Body of pancreas (tissue), 4 donors: Measurements from ENCODE around the gene PECR. TPM values are rescaled to one million over a fixed set of nuclear protein-coding genes. Genes with fewer than 3 reads are reported as not detected.

Experiments used
- ATAC-seq: fragments of 150-250 bp; one replicate; pipeline ENCODE4 v1.9.1; 2016
- DNase-seq, 4 donors: peaks; one replicate each; pipeline ENCODE4 v3.0.0-alpha.2; 2019
- H3K27ac ChIP-seq, 4 donors: fragments of 200-600 bp; sonication (generic); 1 replicate in 3 of 4; 2 replicates in 1 of 4; pipeline versions ENCODE4 v1.5.1 to v1.6.1; 2016 to 2019; ENCODE audit warnings: mild to moderate bottlenecking in 1 of 4, mixed read lengths in 1 of 4, moderate library complexity in 1 of 4
- H3K27me3 ChIP-seq, 2 donors: fragments of 200-600 bp; sonication (generic); one replicate each; pipeline ENCODE4 v1.6.0; 2016; ENCODE audit warnings: mild to moderate bottlenecking in 1 of 2
- H3K36me3 ChIP-seq, 2 donors: fragments of 200-600 bp; sonication (generic); replicated peaks in 1 of 2; 2 replicates each; pipeline ENCODE4 v1.5.1; 2016; ENCODE audit warnings: low read depth in 2 of 2; ENCODE audit not compliant: insufficient read depth in 1 of 2
- H3K4me1 ChIP-seq: fragments of 200-600 bp; sonication (generic); one replicate; pipeline ENCODE4 v1.6.0; 2016
- H3K4me3 ChIP-seq, 2 donors: fragments of 200-600 bp; sonication (generic); 1 replicate in 1 of 2; 2 replicates in 1 of 2; pipeline ENCODE4 v1.5.1; 2016 to 2019
- H3K9me3 ChIP-seq, 3 donors: fragments of 200-600 bp; sonication (generic); 1 replicate in 2 of 3; 2 replicates in 1 of 3; pipeline ENCODE4 v1.5.1; 2016
- CTCF ChIP-seq, 7 experiments: fragments of 450-650 bp in 4 of 7; fragments of 200-600 bp in 3 of 7; sonication (generic) in 3 of 7; IDR thresholded peaks; one replicate each; pipeline ENCODE4 v1.5.1; 2016 to 2019; ENCODE audit warnings: antibody characterized with exemption in 7 of 7
- POLR2A ChIP-seq, 3 donors: fragments of 450-650 bp; IDR thresholded peaks; one replicate each; pipeline ENCODE4 v1.6.1; 2016; ENCODE audit warnings: antibody characterized with exemption in 3 of 3, mild to moderate bottlenecking in 2 of 3
- WGBS, 2 donors: methylation state at CpG; one replicate each; pipeline ENCODE4 v1.1.5; 2017; 5-methylcytosine and 5-hydroxymethylcytosine counted together
- intact Hi-C: fragments of 100-400 bp; cut with DNase I; formaldehyde crosslinking; loops from one replicate; pipeline ENCODE4 v1.15.1; 2023
- total RNA-seq, 2 donors: library from RNA; depleted of rRNA; stranded (reverse); fragments of >200 nt; gene quantifications; one replicate each; pipeline ENCODE4 v1.1.0, GENCODE V29; 2016

Gene PECR
- total RNA-seq, 2 donors from 2014 or later: 5.9 to 6.5 TPM

- H3K27ac ChIP-seq: peak overlapping the region in 1 of 4 donors; percentile 81
- intact Hi-C loops: no loop called here
- TF ChIP-seq CTCF (IDR thresholded peaks at IDR 0.05) (no peak), POLR2A (IDR thresholded peaks at IDR 0.05) (no peak)
- no peaks in the 10 kb centered on the region for H3K9me3 ChIP-seq
- no peak overlapping the region for H3K4me3 ChIP-seq
- H3K4me1 ChIP-seq: no peaks in the 10 kb centered on the region
- WGBS, 2 donors: 92 to 99% methylated on average over 5 of the region's 5 CpGs
- ATAC-seq (no peak), DNase-seq (no peak)
- no peaks in the 10 kb centered on the region for H3K27me3 ChIP-seq
- peaks cover 0 to 1% of the 10 kb centered on the region in 2 donors for H3K36me3 ChIP-seq
Measured at GRCh38 chr2:216059233-216059834, 22.3 kb downstream of the PECR start.

GRCh38 chr2:216057688-216058193 is 23.9 kb downstream of the PECR start:
- H3K4me3 ChIP-seq: no peak overlapping the region
- peak; percentile 92 for ATAC-seq
- no peak for TF ChIP-seq CTCF (IDR thresholded peaks at IDR 0.05)
- TF ChIP-seq POLR2A (IDR thresholded peaks at IDR 0.05): peak in 2 of 3 donors; percentile 34 to 47

GRCh38 chr2:216056739-216057138 is 24.9 kb downstream of the PECR start:
- H3K36me3 ChIP-seq: no peaks in the 10 kb centered on the region
- no peak for DNase-seq
- 44% methylated on average over 3 of the region's 3 CpGs for WGBS, 2 donors
- H3K27me3 ChIP-seq: no peaks in the 10 kb centered on the region
- peak overlapping the region in 2 of 4 donors; percentile 78 to 81 for H3K27ac ChIP-seq
- intact Hi-C loops: no loop called here
- H3K9me3 ChIP-seq: no peaks in the 10 kb centered on the region
- H3K4me3 ChIP-seq: no peak overlapping the region
- TF ChIP-seq CTCF (IDR thresholded peaks at IDR 0.05) (no peak), POLR2A (IDR thresholded peaks at IDR 0.05) (no peak)
- no peak for ATAC-seq
- H3K4me1 ChIP-seq: peaks cover 4% of the 10 kb centered on the region

More at GRCh38 chr2:216057688-216058193, 23.9 kb downstream of the PECR start:
- peak overlapping the region; percentile 26 to 81 (median 64) for H3K27ac ChIP-seq
- peak; percentile 25 to 76 (median 38) for DNase-seq
- H3K36me3 ChIP-seq: no peaks in the 10 kb centered on the region
- 42 to 53% methylated on average over 7 of the region's 7 CpGs for WGBS, 2 donors
- peaks cover 4% of the 10 kb centered on the region for H3K4me1 ChIP-seq
- intact Hi-C loops: no loop called here
- no peaks in the 10 kb centered on the region for H3K9me3 ChIP-seq
- no peaks in the 10 kb centered on the region for H3K27me3 ChIP-seq

GRCh38 chr2:216055680-216056079 is 25.9 kb downstream of the PECR start:
- DNase-seq (no peak), ATAC-seq (no peak)
- Histone ChIP-seq H3K9me3 (no peaks in the 10 kb centered on the region), H3K27ac (peak overlapping the region in 2 of 4 donors; percentile 78 to 81), H3K4me3 (no peak overlapping the region), H3K27me3 (no peaks in the 10 kb centered on the region), H3K36me3 (no peaks in the 10 kb centered on the region), H3K4me1 (peaks cover 4% of the 10 kb centered on the region)
- intact Hi-C loops: no loop called here
- TF ChIP-seq POLR2A (IDR thresholded peaks at IDR 0.05): no peak
- no peak for TF ChIP-seq CTCF (IDR thresholded peaks at IDR 0.05)
- 81 to 94% methylated on average over 4 of the region's 4 CpGs for WGBS, 2 donors

GRCh38 chr2:216052420-216052819 is 29.2 kb downstream of the PECR start:
- Histone ChIP-seq H3K27ac (no peak overlapping the region), H3K4me1 (peaks cover 4% of the 10 kb centered on the region), H3K27me3 (no peaks in the 10 kb centered on the region), H3K9me3 (no peaks in the 10 kb centered on the region), H3K36me3 (no peaks in the 10 kb centered on the region), H3K4me3 (no peak overlapping the region)
- 88 to 92% methylated on average over 2 of the region's 2 CpGs for WGBS, 2 donors
- TF ChIP-seq CTCF (IDR thresholded peaks at IDR 0.05): no peak
- TF ChIP-seq POLR2A (IDR thresholded peaks at IDR 0.05): no peak
- DNase-seq (no peak), ATAC-seq (no peak)
- intact Hi-C loops: no loop called here
